ENCODE measurements around the gene YJEFN3.

YJEFN3 gene, protein sequence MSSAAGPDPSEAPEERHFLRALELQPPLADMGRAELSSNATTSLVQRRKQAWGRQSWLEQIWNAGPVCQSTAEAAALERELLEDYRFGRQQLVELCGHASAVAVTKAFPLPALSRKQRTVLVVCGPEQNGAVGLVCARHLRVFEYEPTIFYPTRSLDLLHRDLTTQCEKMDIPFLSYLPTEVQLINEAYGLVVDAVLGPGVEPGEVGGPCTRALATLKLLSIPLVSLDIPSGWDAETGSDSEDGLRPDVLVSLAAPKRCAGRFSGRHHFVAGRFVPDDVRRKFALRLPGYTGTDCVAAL

DNA sequence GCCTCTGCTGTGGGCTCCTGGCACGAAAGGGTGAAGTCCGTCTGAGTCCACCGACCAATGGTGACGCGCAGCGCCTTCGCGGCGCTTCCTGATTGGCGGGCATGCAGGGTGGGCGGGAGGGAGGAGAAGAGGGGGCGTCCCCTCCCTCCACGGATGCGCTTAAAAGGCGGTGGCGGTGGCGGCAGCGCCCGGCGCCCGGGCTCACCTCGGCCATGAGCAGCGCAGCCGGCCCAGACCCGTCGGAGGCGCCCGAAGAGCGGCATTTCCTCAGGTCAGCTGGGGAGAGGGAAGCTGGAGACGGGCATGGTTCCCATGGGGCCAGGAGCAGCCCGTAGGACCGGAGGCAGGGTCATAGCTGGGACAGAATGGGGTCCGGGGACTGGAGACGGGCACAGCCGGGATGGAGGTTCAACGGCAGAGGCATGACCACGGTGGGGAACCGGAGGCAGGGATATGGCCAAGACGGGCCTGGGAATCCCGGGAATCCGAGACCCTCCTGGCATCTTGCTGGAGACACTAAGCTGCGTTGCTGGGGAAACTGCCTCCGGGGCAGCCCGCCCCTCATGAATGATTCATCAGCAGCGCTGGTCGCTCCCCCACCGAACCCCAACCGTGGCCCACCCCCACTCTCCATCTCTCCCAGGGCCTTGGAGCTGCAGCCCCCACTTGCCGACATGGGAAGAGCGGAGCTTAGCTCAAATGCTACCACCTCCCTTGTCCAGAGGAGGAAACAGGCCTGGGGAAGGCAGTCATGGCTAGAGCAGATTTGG is at the start of gene YJEFN3:
Gene YJEFN3 (plus strand): TSS at position 191 of the 770 bp plus-strand sequence. CDS start 22 bp downstream, at position 213.
- no peak for DNase-seq (ENCODE audit: low read depth)
- no peak within 1 kb of the TSS for H3K4me3 ChIP-seq (ENCODE audit: low read depth, low read length)
- TF ChIP-seq, protein P1, sequence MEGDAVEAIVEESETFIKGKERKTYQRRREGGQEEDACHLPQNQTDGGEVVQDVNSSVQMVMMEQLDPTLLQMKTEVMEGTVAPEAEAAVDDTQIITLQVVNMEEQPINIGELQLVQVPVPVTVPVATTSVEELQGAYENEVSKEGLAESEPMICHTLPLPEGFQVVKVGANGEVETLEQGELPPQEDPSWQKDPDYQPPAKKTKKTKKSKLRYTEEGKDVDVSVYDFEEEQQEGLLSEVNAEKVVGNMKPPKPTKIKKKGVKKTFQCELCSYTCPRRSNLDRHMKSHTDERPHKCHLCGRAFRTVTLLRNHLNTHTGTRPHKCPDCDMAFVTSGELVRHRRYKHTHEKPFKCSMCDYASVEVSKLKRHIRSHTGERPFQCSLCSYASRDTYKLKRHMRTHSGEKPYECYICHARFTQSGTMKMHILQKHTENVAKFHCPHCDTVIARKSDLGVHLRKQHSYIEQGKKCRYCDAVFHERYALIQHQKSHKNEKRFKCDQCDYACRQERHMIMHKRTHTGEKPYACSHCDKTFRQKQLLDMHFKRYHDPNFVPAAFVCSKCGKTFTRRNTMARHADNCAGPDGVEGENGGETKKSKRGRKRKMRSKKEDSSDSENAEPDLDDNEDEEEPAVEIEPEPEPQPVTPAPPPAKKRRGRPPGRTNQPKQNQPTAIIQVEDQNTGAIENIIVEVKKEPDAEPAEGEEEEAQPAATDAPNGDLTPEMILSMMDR (IDR thresholded peaks at IDR 0.05; ENCODE audit: low read depth, low read length, missing control alignments), result no peak

DNA sequence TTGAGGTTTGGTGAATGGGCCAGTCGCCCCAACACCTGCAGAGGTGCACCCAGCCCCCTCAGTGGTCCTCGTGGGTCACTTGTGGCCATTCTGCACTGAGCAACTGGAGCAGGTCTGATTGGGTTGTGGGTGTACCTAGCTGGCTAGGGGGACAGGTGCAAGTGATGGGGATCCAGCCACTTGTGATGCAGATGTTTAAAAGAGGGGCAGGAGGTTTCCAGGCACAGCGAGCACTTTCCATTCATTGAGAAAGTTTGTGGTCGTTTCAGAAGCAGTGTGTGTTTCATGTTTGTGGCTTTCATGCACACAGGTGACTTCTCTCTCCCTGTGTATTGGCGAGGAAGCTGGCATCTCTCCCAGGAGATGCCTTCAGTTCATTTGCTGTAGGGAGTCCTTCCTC is 48.0 kb upstream of the YJEFN3 start:
- TF ChIP-seq, protein P1 (IDR thresholded peaks at IDR 0.05; ENCODE audit: low read depth, low read length, missing control alignments), result no peak
- no peak overlapping the region for H3K4me3 ChIP-seq (ENCODE audit: low read depth, low read length)
- DNase-seq (ENCODE audit: low read depth), result no peak

DNA sequence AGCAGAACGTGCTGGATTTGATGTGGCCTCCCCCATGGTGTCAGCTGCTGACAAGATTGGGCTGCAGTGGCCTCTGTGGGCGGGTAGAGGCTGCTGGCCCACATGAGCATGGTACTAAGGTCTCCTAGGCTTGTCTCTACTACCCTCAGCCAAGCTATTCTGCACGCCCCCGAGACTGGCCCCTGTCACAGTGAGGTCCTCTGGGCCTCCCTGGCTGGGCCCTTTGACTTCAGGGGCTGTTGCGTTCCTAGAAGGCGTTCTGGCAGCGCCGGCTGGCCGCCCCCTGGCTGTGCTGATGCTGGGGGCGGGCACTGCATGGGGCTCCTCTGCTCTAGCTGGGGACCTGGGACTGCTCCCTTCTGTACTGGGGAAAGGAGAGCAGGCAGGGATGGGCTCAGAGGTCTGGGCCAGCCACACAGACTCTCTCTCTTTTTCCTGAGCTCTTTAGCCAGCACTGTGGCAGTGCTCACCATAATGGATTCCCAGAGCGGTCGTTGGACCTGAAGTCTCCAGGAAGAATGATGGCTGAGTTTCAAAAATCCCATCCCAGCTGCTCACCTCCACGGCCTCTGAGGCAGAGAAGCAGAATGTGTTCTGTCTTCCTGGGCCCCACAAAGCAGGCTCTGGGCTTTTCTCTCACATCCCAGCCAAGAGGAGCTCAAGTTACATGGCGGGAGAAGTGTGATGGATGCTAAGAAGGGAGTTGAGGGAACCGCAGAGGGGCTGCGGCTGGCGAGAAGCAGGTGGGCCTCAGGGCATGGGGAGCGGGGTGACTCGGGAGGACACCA is 45.7 kb upstream of the YJEFN3 start:
- H3K4me3 ChIP-seq (ENCODE audit: low read depth, low read length), result no peak overlapping the region
- TF ChIP-seq, protein P1 (IDR thresholded peaks at IDR 0.05; ENCODE audit: low read depth, low read length, missing control alignments), result no peak

DNA sequence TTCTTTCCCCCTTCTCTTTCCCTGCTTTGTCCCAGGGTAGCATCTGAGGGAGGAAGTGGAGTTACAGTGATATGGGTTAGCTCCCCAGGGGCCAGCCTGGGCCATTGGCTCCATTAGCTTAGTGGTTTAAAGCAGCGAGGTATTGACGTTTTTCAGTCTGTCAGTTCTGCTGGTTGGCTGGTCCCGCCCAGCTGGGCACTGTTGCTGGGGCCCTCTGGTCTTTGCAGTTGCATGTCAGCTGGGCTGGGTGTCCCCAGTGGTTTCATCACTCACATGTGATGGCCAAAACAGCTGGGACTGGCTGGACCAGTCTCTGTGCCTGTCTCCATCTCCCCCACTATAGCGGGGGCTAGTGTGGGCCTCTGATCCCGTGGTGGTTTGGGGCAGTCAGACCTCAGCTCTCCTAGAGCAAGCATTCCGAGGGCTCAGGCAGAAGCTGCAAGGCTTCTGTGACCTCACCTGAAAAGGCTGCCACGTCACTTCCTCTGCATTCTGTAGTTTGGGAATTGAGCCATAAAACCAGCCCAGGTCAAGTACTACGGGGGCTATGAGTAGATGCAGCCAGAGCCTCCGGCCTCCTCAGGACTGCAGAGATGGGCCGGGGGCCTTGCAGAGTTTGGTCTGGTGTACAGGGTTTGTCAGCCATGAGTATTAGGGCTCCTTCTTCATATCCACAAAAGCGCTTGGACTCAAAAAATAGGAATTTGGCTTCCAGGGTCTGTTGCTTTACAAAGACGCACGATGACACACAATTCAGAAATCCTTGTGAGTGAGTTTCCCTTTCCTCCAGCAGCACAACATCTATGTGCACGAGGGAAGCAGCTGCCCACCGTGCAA is 43.3 kb upstream of the YJEFN3 start:
- TF ChIP-seq, protein P1 (IDR thresholded peaks at IDR 0.05; ENCODE audit: low read depth, low read length, missing control alignments), result no peak
- no peak overlapping the region for H3K4me3 ChIP-seq (ENCODE audit: low read depth, low read length)
- no peak for DNase-seq (ENCODE audit: low read depth)

More for the DNA sequence above, 45.7 kb upstream of the YJEFN3 start:
- no peak for DNase-seq (ENCODE audit: low read depth)

DNA sequence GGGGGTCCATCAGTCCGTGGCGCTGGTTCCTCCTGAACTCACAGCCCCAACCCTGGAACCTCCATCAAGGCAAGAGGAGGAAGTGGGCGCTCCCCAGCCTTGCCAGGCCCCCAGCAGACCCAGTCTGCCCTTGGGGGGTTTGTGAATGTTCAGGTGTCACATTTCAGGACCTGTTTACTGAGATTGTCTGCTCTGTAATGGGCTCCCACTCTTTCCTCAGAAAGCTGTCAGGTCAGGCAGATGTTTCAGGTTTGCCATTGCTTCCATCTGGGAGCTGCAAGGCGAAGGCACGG is 42.8 kb upstream of the YJEFN3 start:
- TF ChIP-seq, protein P1 (IDR thresholded peaks at IDR 0.05; ENCODE audit: low read depth, low read length, missing control alignments), result no peak
- DNase-seq (ENCODE audit: low read depth), result no peak
- H3K4me3 ChIP-seq (ENCODE audit: low read depth, low read length), result no peak overlapping the region

DNA sequence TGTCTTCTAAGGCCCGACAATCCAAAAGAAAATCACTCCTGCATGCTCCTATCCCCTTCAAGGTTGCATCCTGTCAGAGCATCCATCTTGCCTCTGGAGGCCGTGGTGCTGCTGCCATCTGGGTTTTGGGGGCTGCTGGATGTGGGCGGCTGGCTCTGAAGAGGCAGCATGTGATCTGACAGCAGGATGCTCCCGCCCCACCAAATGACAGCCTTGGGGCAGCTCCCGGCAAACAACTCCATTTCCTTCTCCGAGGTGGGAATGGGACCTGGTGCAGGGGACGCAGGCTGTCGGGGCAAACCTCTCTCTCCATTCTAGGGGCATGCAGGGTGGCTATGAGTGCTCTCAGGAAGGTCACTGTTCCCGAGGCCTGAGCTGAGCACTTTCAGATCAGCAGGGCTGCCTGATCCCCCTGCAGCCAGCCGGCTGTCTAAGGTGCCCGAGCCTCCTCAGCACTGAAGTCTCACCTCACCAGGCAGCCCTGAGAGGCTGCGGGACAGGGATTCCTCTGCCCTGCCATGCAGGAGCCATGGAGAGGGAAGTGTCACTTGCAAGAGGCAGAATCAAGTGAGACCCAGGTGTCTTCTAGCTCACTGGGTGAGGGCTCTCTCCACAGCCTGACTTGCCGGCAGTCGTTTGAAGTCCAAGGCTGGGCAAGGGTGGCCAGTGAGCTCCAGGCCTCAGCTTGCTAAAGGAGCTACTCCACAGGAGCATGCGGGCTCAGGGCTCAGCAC is 42.2 kb upstream of the YJEFN3 start:
- TF ChIP-seq, protein P1 (IDR thresholded peaks at IDR 0.05; ENCODE audit: low read depth, low read length, missing control alignments), result no peak
- no peak for DNase-seq (ENCODE audit: low read depth)
- H3K4me3 ChIP-seq (ENCODE audit: low read depth, low read length), result no peak overlapping the region
